Frontal cortex (tissue), 4 donors: Measurements from ENCODE around the gene CTRB1. TPM values are rescaled to one million over a fixed set of nuclear protein-coding genes. Genes with fewer than 3 reads are reported as not detected.

Experiments
- DNase-seq, 2 donors: peaks; one replicate each; pipeline ENCODE4 v3.0.0; 2012; ENCODE audit warnings: low spot score in 2 of 2
- FAIRE-seq: peaks from 2 replicates; lab custom pipeline; 2012; peaks lifted over from hg19 to GRCh38; lab: Jason Lieb, UNC
- total RNA-seq: library from RNA; depleted of rRNA; stranded (reverse); fragments of >200 nt; gene quantifications from one replicate; pipeline ENCODE4 v1.2.3, GENCODE V29; 2014
- donor health status: control.
- donor health status: control.
- donor health status: control.

The CTRB1 gene
- total RNA-seq, 1 donor from 2014 or later = not detected

GRCh38 chr16:75224306-75225082 is 5.7 kb downstream of the CTRB1 start:
- no peak for FAIRE-seq
- peak in 1 of 2 donors; percentile 14 for DNase-seq

- no peak for FAIRE-seq
- no peak for DNase-seq
These were observed 6.3 kb downstream of the CTRB1 start for GRCh38 chr16:75225092-75225491.

GRCh38 chr16:75225678-75226515 is 7.1 kb downstream of the CTRB1 start:
- no peak for FAIRE-seq

GRCh38 chr16:75226550-75227360 is 8.0 kb downstream of the CTRB1 start:
- no peak for DNase-seq
- FAIRE-seq = no peak

More at GRCh38 chr16:75225678-75226515, 7.1 kb downstream of the CTRB1 start:
- no peak for DNase-seq

GRCh38 chr16:75227361-75228142 is 8.8 kb downstream of the CTRB1 start:
- FAIRE-seq = no peak
- no peak for DNase-seq

- FAIRE-seq = no peak
- DNase-seq = no peak
These were observed 9.6 kb downstream of the CTRB1 start for GRCh38 chr16:75228143-75228976.

GRCh38 chr16:75229172-75230031 is 10.6 kb downstream of the CTRB1 start:
- DNase-seq = no peak
- FAIRE-seq = no peak

- FAIRE-seq = no peak
- no peak for DNase-seq
These were observed 11.8 kb downstream of the CTRB1 start for GRCh38 chr16:75230471-75231110.

GRCh38 chr16:75231570-75231969 is 12.8 kb downstream of the CTRB1 start:
- DNase-seq = no peak
- no peak for FAIRE-seq

- DNase-seq (no peak), FAIRE-seq (no peak)
These were observed 14.8 kb downstream of the CTRB1 start for GRCh38 chr16:75233611-75233938.

- DNase-seq = no peak
- no peak for FAIRE-seq
These were observed 16.3 kb downstream of the CTRB1 start for GRCh38 chr16:75234856-75235696.

GRCh38 chr16:75235721-75236193 is 17.0 kb downstream of the CTRB1 start:
- DNase-seq = no peak
- no peak for FAIRE-seq

GRCh38 chr16:75236232-75236631 is 17.4 kb downstream of the CTRB1 start:
- FAIRE-seq (no peak), DNase-seq (no peak)

- FAIRE-seq (no peak), DNase-seq (no peak)
These were observed 18.1 kb downstream of the CTRB1 start for GRCh38 chr16:75236736-75237397.

GRCh38 chr16:75237398-75238131 is 18.8 kb downstream of the CTRB1 start:
- no peak for DNase-seq

More at GRCh38 chr16:75237398-75238131, 18.8 kb downstream of the CTRB1 start:
- FAIRE-seq = no peak
